ENCODE measurements around the gene MEIS1.

The MEIS1 gene

GRCh38 chr2:66443979-66444861 lies 9.3 kb downstream of the MEIS1 start:
- Histone ChIP-seq H3K9ac (ENCODE audit: low read length) (peak overlapping the region; percentile 4), H3K18ac (ENCODE audit: low read length) (peak overlapping the region; percentile 86), H2AFZ (ENCODE audit: insufficient read depth, low read length, poor library complexity) (no peak overlapping the region), H4K91ac (ENCODE audit: low read depth, low read length) (peak overlapping the region; percentile 83), H3K14ac (ENCODE audit: low read length) (peak overlapping the region; percentile 9), H2BK12ac (ENCODE audit: low read length) (peak overlapping the region; percentile 26), H2AK5ac (ENCODE audit: low read length) (peak overlapping the region; percentile 2), H3K36me3 (ENCODE audit: control insufficient read depth in 1 of 2, insufficient read depth in 2 of 2, low read length in 2 of 2) (peaks cover 11 to 16% of the 10 kb centered on the region in 2 experiments), H3K4me2 (ENCODE audit: low read length) (peak overlapping the region; percentile 40), H2BK5ac (ENCODE audit: low read depth, low read length, poor library complexity) (peak overlapping the region; percentile 11), H3K4me3 (ENCODE audit: low read depth, low read length) (no peak overlapping the region), H3K9me3 (ENCODE audit: insufficient read depth, low read depth, low read length) (no peaks in the 10 kb centered on the region), H3K4ac (ENCODE audit: low read depth, low read length) (peak overlapping the region; percentile 82), H3K79me1 (ENCODE audit: low read length) (peaks cover 39% of the 10 kb centered on the region), H4K12ac (ENCODE audit: low read depth, low read length) (no peak overlapping the region), H3K79me2 (ENCODE audit: control insufficient read depth, insufficient read depth, low read length, poor library complexity) (peaks cover 24% of the 10 kb centered on the region), H3K23ac (ENCODE audit: low read length) (no peak overlapping the region), H4K8ac (ENCODE audit: low read depth, low read length) (peak overlapping the region; percentile 22), H3K27me3 (ENCODE audit: insufficient read depth, low read length) (no peaks in the 10 kb centered on the region), H3K4me1 (ENCODE audit: control insufficient read depth in 1 of 2, insufficient read depth in 2 of 2, low read length in 2 of 2) (peaks cover 30 to 32% of the 10 kb centered on the region in 2 experiments), H2BK120ac (ENCODE audit: insufficient read depth, low read length, poor library complexity) (peak overlapping the region; percentile 64), H3K27ac (ENCODE audit: low read depth, low read length) (peak overlapping the region; percentile 71)
- WGBS (ENCODE audit: extremely low coverage, insufficient coverage, insufficient read length) = no CpG with 5 or more reads among the region's 33 CpGs
- DNase-seq = no peak

GRCh38 chr2:66445076-66445924 lies 10.4 kb downstream of the MEIS1 start:
- peak overlapping the region; percentile 75 for H2BK120ac ChIP-seq (ENCODE audit: insufficient read depth, low read length, poor library complexity)
- DNase-seq = no peak
- H2BK12ac ChIP-seq (ENCODE audit: low read length) = peak overlapping the region; percentile 96
- no peaks in the 10 kb centered on the region for H3K9me3 ChIP-seq (ENCODE audit: insufficient read depth, low read depth, low read length)
- peak overlapping the region; percentile 35 for H2AFZ ChIP-seq (ENCODE audit: insufficient read depth, low read length, poor library complexity)
- no CpG with 5 or more reads among the region's 52 CpGs for WGBS (ENCODE audit: extremely low coverage, insufficient coverage, insufficient read length)
- H4K8ac ChIP-seq (ENCODE audit: low read depth, low read length) = peak overlapping the region; percentile 75
- H3K4me1 ChIP-seq (ENCODE audit: control insufficient read depth in 1 of 2, insufficient read depth in 2 of 2, low read length in 2 of 2) = peaks cover 21 to 29% of the 10 kb centered on the region in 2 experiments
- peak overlapping the region; percentile 12 for H3K4me3 ChIP-seq (ENCODE audit: low read depth, low read length)
- H3K9ac ChIP-seq (ENCODE audit: low read length) = peak overlapping the region; percentile 83
- H2AK5ac ChIP-seq (ENCODE audit: low read length) = peak overlapping the region; percentile 98
- peak overlapping the region; percentile 87 for H4K12ac ChIP-seq (ENCODE audit: low read depth, low read length)
- peak overlapping the region; percentile 85 for H4K91ac ChIP-seq (ENCODE audit: low read depth, low read length)
- H2BK5ac ChIP-seq (ENCODE audit: low read depth, low read length, poor library complexity) = peak overlapping the region; percentile 64
- peaks cover 7 to 8% of the 10 kb centered on the region in 2 experiments for H3K36me3 ChIP-seq (ENCODE audit: control insufficient read depth in 1 of 2, insufficient read depth in 2 of 2, low read length in 2 of 2)
- H3K27me3 ChIP-seq (ENCODE audit: insufficient read depth, low read length) = no peaks in the 10 kb centered on the region
- peak overlapping the region; percentile 86 for H3K18ac ChIP-seq (ENCODE audit: low read length)
- H3K27ac ChIP-seq (ENCODE audit: low read depth, low read length) = peak overlapping the region; percentile 76
- peak overlapping the region; percentile 29 for H3K4ac ChIP-seq (ENCODE audit: low read depth, low read length)
- peak overlapping the region; percentile 84 for H3K14ac ChIP-seq (ENCODE audit: low read length)
- peaks cover 16% of the 10 kb centered on the region for H3K79me2 ChIP-seq (ENCODE audit: control insufficient read depth, insufficient read depth, low read length, poor library complexity)
- peak overlapping the region; percentile 46 for H3K4me2 ChIP-seq (ENCODE audit: low read length)
- H3K23ac ChIP-seq (ENCODE audit: low read length) = no peak overlapping the region
- peaks cover 28% of the 10 kb centered on the region for H3K79me1 ChIP-seq (ENCODE audit: low read length)

- no peak for DNase-seq
- H3K18ac ChIP-seq (ENCODE audit: low read length) = peak overlapping the region; percentile 81
- peaks cover 5 to 7% of the 10 kb centered on the region in 2 experiments for H3K36me3 ChIP-seq (ENCODE audit: control insufficient read depth in 1 of 2, insufficient read depth in 2 of 2, low read length in 2 of 2)
- peak overlapping the region; percentile 46 for H3K4me2 ChIP-seq (ENCODE audit: low read length)
- H2BK120ac ChIP-seq (ENCODE audit: insufficient read depth, low read length, poor library complexity) = peak overlapping the region; percentile 75
- peak overlapping the region; percentile 0 for H3K9ac ChIP-seq (ENCODE audit: low read length)
- no peak overlapping the region for H3K4me3 ChIP-seq (ENCODE audit: low read depth, low read length)
- H3K79me1 ChIP-seq (ENCODE audit: low read length) = peaks cover 26% of the 10 kb centered on the region
- no peaks in the 10 kb centered on the region for H3K27me3 ChIP-seq (ENCODE audit: insufficient read depth, low read length)
- peak overlapping the region; percentile 82 for H4K91ac ChIP-seq (ENCODE audit: low read depth, low read length)
- peak overlapping the region; percentile 16 for H2BK12ac ChIP-seq (ENCODE audit: low read length)
- peak overlapping the region; percentile 14 for H4K12ac ChIP-seq (ENCODE audit: low read depth, low read length)
- WGBS (ENCODE audit: extremely low coverage, insufficient coverage, insufficient read length) = no CpG with 5 or more reads among the region's 66 CpGs
- H3K14ac ChIP-seq (ENCODE audit: low read length) = peak overlapping the region; percentile 62
- peak overlapping the region; percentile 16 for H2AK5ac ChIP-seq (ENCODE audit: low read length)
- H2AFZ ChIP-seq (ENCODE audit: insufficient read depth, low read length, poor library complexity) = peak overlapping the region; percentile 12
- peaks cover 21 to 29% of the 10 kb centered on the region in 2 experiments for H3K4me1 ChIP-seq (ENCODE audit: control insufficient read depth in 1 of 2, insufficient read depth in 2 of 2, low read length in 2 of 2)
- peak overlapping the region; percentile 23 for H2BK5ac ChIP-seq (ENCODE audit: low read depth, low read length, poor library complexity)
- H3K79me2 ChIP-seq (ENCODE audit: control insufficient read depth, insufficient read depth, low read length, poor library complexity) = peaks cover 16% of the 10 kb centered on the region
- H4K8ac ChIP-seq (ENCODE audit: low read depth, low read length) = peak overlapping the region; percentile 75
- no peaks in the 10 kb centered on the region for H3K9me3 ChIP-seq (ENCODE audit: insufficient read depth, low read depth, low read length)
- peak overlapping the region; percentile 9 for H3K4ac ChIP-seq (ENCODE audit: low read depth, low read length)
- no peak overlapping the region for H3K23ac ChIP-seq (ENCODE audit: low read length)
- peak overlapping the region; percentile 76 for H3K27ac ChIP-seq (ENCODE audit: low read depth, low read length)
Observed at GRCh38 chr2:66445925-66446871, 11.3 kb downstream of the MEIS1 start.
